ENCODE measurements around the gene FXYD5. TPM values are rescaled to one million over a fixed set of nuclear protein-coding genes. Genes with fewer than 3 reads are reported as not detected.

FXYD5 gene
- 10 to 100 TPM; 17.6 to 39.1 (median 26.6) TPM for polyA plus RNA-seq (ENCODE audit: insufficient read length in 4 of 4)

- no peak for DNase-seq (ENCODE audit: low read depth in 4 of 4, low spot score in 3 of 4)
Observed at GRCh38 chr19:35154525-35155406, at the start of gene FXYD5. FXYD5 (plus strand) TSS chr19:35154735; CDS start chr19:35155551, 816 bp downstream.

GRCh38 chr19:35105047-35105410, 49.5 kb upstream of the FXYD5 start:
- DNase-seq (ENCODE audit: low read depth in 4 of 4, low spot score in 3 of 4): no peak

GRCh38 chr19:35105411-35106290, 48.9 kb upstream of the FXYD5 start:
- DNase-seq (ENCODE audit: low read depth in 4 of 4, low spot score in 3 of 4): no peak

GRCh38 chr19:35106291-35106583, 48.3 kb upstream of the FXYD5 start:
- no peak for DNase-seq (ENCODE audit: low read depth in 4 of 4, low spot score in 3 of 4)

GRCh38 chr19:35106898-35107541, 47.5 kb upstream of the FXYD5 start:
- no peak for DNase-seq (ENCODE audit: low read depth in 4 of 4, low spot score in 3 of 4)

- no peak for DNase-seq (ENCODE audit: low read depth in 4 of 4, low spot score in 3 of 4)
Observed at GRCh38 chr19:35107545-35107944, 47.0 kb upstream of the FXYD5 start.

GRCh38 chr19:35108730-35109129, 45.8 kb upstream of the FXYD5 start:
- no peak for DNase-seq (ENCODE audit: low read depth in 4 of 4, low spot score in 3 of 4)

GRCh38 chr19:35109395-35110112, 45.0 kb upstream of the FXYD5 start:
- DNase-seq (ENCODE audit: low read depth in 4 of 4, low spot score in 3 of 4): no peak

- no peak for DNase-seq (ENCODE audit: low read depth in 4 of 4, low spot score in 3 of 4)
Observed at GRCh38 chr19:35110974-35111373, 43.6 kb upstream of the FXYD5 start.

- no peak for DNase-seq (ENCODE audit: low read depth in 4 of 4, low spot score in 3 of 4)
Observed at GRCh38 chr19:35112995-35113688, 41.4 kb upstream of the FXYD5 start.

- peak; percentile 59 to 88 (median 73) for DNase-seq (ENCODE audit: low read depth in 4 of 4, low spot score in 3 of 4)
Observed at GRCh38 chr19:35114353-35115176, 40.0 kb upstream of the FXYD5 start.

- DNase-seq (ENCODE audit: low read depth in 4 of 4, low spot score in 3 of 4): no peak
Observed at GRCh38 chr19:35115177-35115951, 39.2 kb upstream of the FXYD5 start, which contains the start of gene FXYD3. FXYD3 (plus strand) TSS chr19:35115823; CDS start chr19:35119377, 3,554 bp downstream.

GRCh38 chr19:35116072-35116801, 38.3 kb upstream of the FXYD5 start:
- DNase-seq (ENCODE audit: low read depth in 4 of 4, low spot score in 3 of 4): no peak

- DNase-seq (ENCODE audit: low read depth in 4 of 4, low spot score in 3 of 4): no peak
Observed at GRCh38 chr19:35117116-35117515, 37.4 kb upstream of the FXYD5 start.

GRCh38 chr19:35117799-35118198, 36.7 kb upstream of the FXYD5 start:
- no peak for DNase-seq (ENCODE audit: low read depth in 4 of 4, low spot score in 3 of 4)

- no peak for DNase-seq (ENCODE audit: low read depth in 4 of 4, low spot score in 3 of 4)
Observed at GRCh38 chr19:35118268-35119020, 36.1 kb upstream of the FXYD5 start.

- no peak for DNase-seq (ENCODE audit: low read depth in 4 of 4, low spot score in 3 of 4)
Observed at GRCh38 chr19:35119091-35119490, 35.4 kb upstream of the FXYD5 start.
